Sigmoid colon (tissue), 4 donors: Measurements from ENCODE around the gene TOMM20L.

ENCODE experiments used
- EP300 ChIP-seq, 4 donors: sonication (generic); formaldehyde crosslinking; IDR thresholded peaks; one replicate each; pipeline ENCODE4 v1.6.1; 2017; ENCODE audit warnings: antibody characterized with exemption in 4 of 4
- POLR2A ChIP-seq, 2 donors: fragments of 450-650 bp; IDR thresholded peaks; one replicate each; pipeline ENCODE4 v1.6.1; 2016; ENCODE audit warnings: antibody characterized with exemption in 2 of 2, mild to moderate bottlenecking in 2 of 2, moderate library complexity in 2 of 2
- POLR2AphosphoS5 ChIP-seq, 4 donors: sonication (generic); formaldehyde crosslinking; IDR thresholded peaks; one replicate each; pipeline ENCODE4 v1.6.1; 2017; ENCODE audit warnings: antibody characterized with exemption in 4 of 4
- TF ChIP-seq, protein P1 (sequence below), 4 experiments: fragments of 450-650 bp in 3 of 4; fragments of 200-600 bp in 1 of 4; IDR thresholded peaks; one replicate each; pipeline ENCODE4 v1.5.1; 2016 to 2019; ENCODE audit warnings: antibody characterized with exemption in 4 of 4, mild to moderate bottlenecking in 3 of 4, moderate library complexity in 2 of 4

DNA sequence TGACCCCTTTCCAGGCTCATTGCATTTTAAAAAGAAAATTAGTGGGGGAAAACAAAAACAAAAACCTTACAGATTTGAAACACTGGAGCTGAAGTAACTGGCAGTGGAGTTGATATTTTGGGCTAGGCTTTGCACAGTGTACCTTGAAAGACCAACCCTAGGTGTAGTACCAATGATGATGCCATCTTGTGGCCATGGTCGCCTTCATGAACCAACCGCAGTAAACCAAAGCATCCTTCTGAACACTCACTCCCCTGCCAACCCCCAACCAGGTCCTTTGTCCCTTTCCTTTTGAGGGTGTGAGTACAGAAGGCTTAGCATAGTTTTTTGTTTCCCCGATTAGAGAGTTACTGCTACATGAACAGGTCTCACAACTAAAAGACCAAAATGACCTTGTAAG, 5.9 kb downstream of the TOMM20L start:
- TF ChIP-seq POLR2A (IDR thresholded peaks at IDR 0.05) (no peak), POLR2AphosphoS5 (IDR thresholded peaks at IDR 0.05) (no peak), EP300 (IDR thresholded peaks at IDR 0.05) (no peak)
- TF ChIP-seq, protein P1, sequence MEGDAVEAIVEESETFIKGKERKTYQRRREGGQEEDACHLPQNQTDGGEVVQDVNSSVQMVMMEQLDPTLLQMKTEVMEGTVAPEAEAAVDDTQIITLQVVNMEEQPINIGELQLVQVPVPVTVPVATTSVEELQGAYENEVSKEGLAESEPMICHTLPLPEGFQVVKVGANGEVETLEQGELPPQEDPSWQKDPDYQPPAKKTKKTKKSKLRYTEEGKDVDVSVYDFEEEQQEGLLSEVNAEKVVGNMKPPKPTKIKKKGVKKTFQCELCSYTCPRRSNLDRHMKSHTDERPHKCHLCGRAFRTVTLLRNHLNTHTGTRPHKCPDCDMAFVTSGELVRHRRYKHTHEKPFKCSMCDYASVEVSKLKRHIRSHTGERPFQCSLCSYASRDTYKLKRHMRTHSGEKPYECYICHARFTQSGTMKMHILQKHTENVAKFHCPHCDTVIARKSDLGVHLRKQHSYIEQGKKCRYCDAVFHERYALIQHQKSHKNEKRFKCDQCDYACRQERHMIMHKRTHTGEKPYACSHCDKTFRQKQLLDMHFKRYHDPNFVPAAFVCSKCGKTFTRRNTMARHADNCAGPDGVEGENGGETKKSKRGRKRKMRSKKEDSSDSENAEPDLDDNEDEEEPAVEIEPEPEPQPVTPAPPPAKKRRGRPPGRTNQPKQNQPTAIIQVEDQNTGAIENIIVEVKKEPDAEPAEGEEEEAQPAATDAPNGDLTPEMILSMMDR (IDR thresholded peaks at IDR 0.05) = no peak
